Heart left ventricle (tissue), 13 donors: ENCODE measurements around the gene DNAJC19.

Experiments used
- CTCF ChIP-seq, 12 donors: fragments of 200-600 bp; sonication (generic) in 4 of 12; IDR thresholded peaks; one replicate each; pipeline versions ENCODE4 v1.5.0 to v1.8.0; 2018 to 2022; ENCODE audit warnings: antibody characterized with exemption in 12 of 12, mild to moderate bottlenecking in 5 of 12
- POLR2A ChIP-seq, 2 donors: fragments of 450-650 bp; IDR thresholded peaks; one replicate each; pipeline ENCODE4 v1.6.1; 2017; ENCODE audit warnings: antibody characterized with exemption in 2 of 2, mild to moderate bottlenecking in 2 of 2, moderate library complexity in 2 of 2
- donor health status: ischemic (EF 13 %, LVEDD 7.1; RV severe dilation, severe dysfunction).
- donor health status: DM: no; HTN: yes; CAD: no.
- donor health status: DM: no; HTN: no; CAD: no.
- donor health status: ischemic (EF 25% LVEDD 6.9; RV normal size, moderate dysfunction).
- donor health status: ischemic (EF 25% LVEDD 5.7; RV mildly dilated, moderate dysfunction).
- donor health status: ischemic (EF 35%, LVEDD 5.7; RV mildly dilated, moderate dysfunction).
- donor health status: nonischemic (EF 11% LVEDD 7.7; RV severe dilation, severe dysfunction).
- donor health status: DM: yes; HTN: yes; CAD: no.
- donor health status: PGD.
- donor health status: ischemic (EF 29% LVEDD 5.4; RV normal size, mild dysfunction).
- donor health status: nonischemic (EF 23%, LVEDD 6.1; RV moderate dilation, normal function).

- TF ChIP-seq CTCF (IDR thresholded peaks at IDR 0.05), result no peak
- no peak for TF ChIP-seq POLR2A (IDR thresholded peaks at IDR 0.05)
These were observed 12.0 kb downstream of the DNAJC19 start for GRCh38 chr3:180977498-180977897.
